Naive thymus-derived CD4-positive, alpha-beta T cell (primary cell): ENCODE results near the gene HNRNPF. TPM values are rescaled to one million over a fixed set of nuclear protein-coding genes. Genes with fewer than 3 reads are reported as not detected.

Experiments
- ATAC-seq: fragments of 150-1000 bp; cut with Tn5 transposase; 2 replicates; pipeline ENCODE4 v1.10.0; 2021; ENCODE audit warnings: mild to moderate bottlenecking, moderate library complexity
- CTCF ChIA-PET: fragments of 350-600 bp; sonication (Branson Sonifier 250); formaldehyde crosslinking; loops from one replicate; lab custom pipeline; 2021; ENCODE audit warnings: antibody characterized with exemption; lab: Charles Lee
- POLR2A ChIA-PET: fragments of 350-600 bp; sonication (Branson Sonifier 250); formaldehyde crosslinking; loops from one replicate; lab custom pipeline; 2021; ENCODE audit warnings: antibody characterized with exemption, inconsistent platforms; lab: Charles Lee
- DNase-seq, 9 donors: peaks; one replicate each; pipeline versions ENCODE4 v3.0.0 to v3.0.0-alpha.2; 2020 to 2022; ENCODE audit warnings: mixed read lengths in 1 of 9
- H3K27ac ChIP-seq: one replicate; pipeline ENCODE4 v1.7.0; 2013; ENCODE audit warnings: mild to moderate bottlenecking, low read depth, low read length, moderate library complexity
- H3K27me3 ChIP-seq, 2 donors: one replicate each; pipeline ENCODE4 v1.7.0; 2013; ENCODE audit warnings: low read length in 2 of 2, mild to moderate bottlenecking in 2 of 2, moderate library complexity in 2 of 2; ENCODE audit not compliant: control insufficient read depth in 2 of 2, insufficient read depth in 2 of 2
- H3K36me3 ChIP-seq, 3 experiments: 1 replicate in 2 of 3; 2 replicates in 1 of 3; pipeline ENCODE4 v1.7.0; 2013; ENCODE audit warnings: low read length in 3 of 3, mild to moderate bottlenecking in 3 of 3, moderate library complexity in 1 of 3; ENCODE audit not compliant: insufficient read depth in 3 of 3, control insufficient read depth in 2 of 3
- H3K4me1 ChIP-seq, 2 donors: one replicate each; pipeline ENCODE4 v1.7.0; 2013; ENCODE audit warnings: low read length in 2 of 2, mild to moderate bottlenecking in 2 of 2, moderate library complexity in 1 of 2; ENCODE audit not compliant: control insufficient read depth in 2 of 2, insufficient read depth in 2 of 2
- H3K4me3 ChIP-seq: 2 replicates; pipeline ENCODE4 v1.7.0; 2013; ENCODE audit warnings: mild to moderate bottlenecking, low read length
- H3K9me3 ChIP-seq, 3 experiments: 1 replicate in 2 of 3; 2 replicates in 1 of 3; pipeline ENCODE4 v1.7.0; 2013; ENCODE audit warnings: low read length in 3 of 3; ENCODE audit not compliant: control insufficient read depth in 2 of 3
- H3K27ac Mint-ChIP-seq, 9 donors: one replicate each; pipeline ENCODE4 v1.8.0; 2020 to 2022; ENCODE audit warnings: mixed read lengths in 9 of 9, mild to moderate bottlenecking in 8 of 9, moderate library complexity in 5 of 9, inconsistent platforms in 2 of 9
- H3K27me3 Mint-ChIP-seq, 5 donors: one replicate each; pipeline ENCODE4 v1.8.0; 2021 to 2022; ENCODE audit warnings: mixed read lengths in 5 of 5, mild to moderate bottlenecking in 1 of 5
- H3K36me3 Mint-ChIP-seq, 5 donors: one replicate each; pipeline ENCODE4 v1.8.0; 2020 to 2022; ENCODE audit warnings: mixed read lengths in 5 of 5, mild to moderate bottlenecking in 3 of 5, inconsistent platforms in 1 of 5
- H3K4me1 Mint-ChIP-seq, 7 donors: one replicate each; pipeline ENCODE4 v1.8.0; 2020 to 2022; ENCODE audit warnings: mixed read lengths in 7 of 7, mild to moderate bottlenecking in 3 of 7, inconsistent platforms in 1 of 7
- H3K4me3 Mint-ChIP-seq, 10 donors: one replicate each; pipeline ENCODE4 v1.8.0; 2020 to 2022; ENCODE audit warnings: mild to moderate bottlenecking in 10 of 10, mixed read lengths in 10 of 10, moderate library complexity in 6 of 10, inconsistent platforms in 2 of 10
- H3K9me3 Mint-ChIP-seq, 11 donors: one replicate each; pipeline ENCODE4 v1.8.0; 2020 to 2022; ENCODE audit warnings: mixed read lengths in 11 of 11, mild to moderate bottlenecking in 4 of 11, inconsistent platforms in 1 of 11, moderate library complexity in 1 of 11
- intact Hi-C, 2 donors: fragments of 100-400 bp; cut with micrococcal nuclease; formaldehyde crosslinking; loops; one replicate each; pipeline ENCODE4 v1.15.1; 2023
- polyA plus RNA-seq, 2 donors: library from polyadenylated mRNA; unstranded; fragments of 300-500 nt; fragmentation: Illumina TruSeq; gene quantifications; one replicate each; pipeline ENCODE4 v1.2.3, GENCODE V29; 2021
- total RNA-seq, 6 experiments: library from RNA in 5 of 6; stranded (reverse) in 5 of 6; gene quantifications; 1 replicate in 5 of 6; 2 replicates in 1 of 6; pipeline ENCODE4 v1.2.3 and lab custom pipeline; 2021 to 2026

Gene HNRNPF
- total and polyA plus RNA-seq, 7 experiments from 2014 or later, result 88.1 to 449 (median 173) TPM

DNA sequence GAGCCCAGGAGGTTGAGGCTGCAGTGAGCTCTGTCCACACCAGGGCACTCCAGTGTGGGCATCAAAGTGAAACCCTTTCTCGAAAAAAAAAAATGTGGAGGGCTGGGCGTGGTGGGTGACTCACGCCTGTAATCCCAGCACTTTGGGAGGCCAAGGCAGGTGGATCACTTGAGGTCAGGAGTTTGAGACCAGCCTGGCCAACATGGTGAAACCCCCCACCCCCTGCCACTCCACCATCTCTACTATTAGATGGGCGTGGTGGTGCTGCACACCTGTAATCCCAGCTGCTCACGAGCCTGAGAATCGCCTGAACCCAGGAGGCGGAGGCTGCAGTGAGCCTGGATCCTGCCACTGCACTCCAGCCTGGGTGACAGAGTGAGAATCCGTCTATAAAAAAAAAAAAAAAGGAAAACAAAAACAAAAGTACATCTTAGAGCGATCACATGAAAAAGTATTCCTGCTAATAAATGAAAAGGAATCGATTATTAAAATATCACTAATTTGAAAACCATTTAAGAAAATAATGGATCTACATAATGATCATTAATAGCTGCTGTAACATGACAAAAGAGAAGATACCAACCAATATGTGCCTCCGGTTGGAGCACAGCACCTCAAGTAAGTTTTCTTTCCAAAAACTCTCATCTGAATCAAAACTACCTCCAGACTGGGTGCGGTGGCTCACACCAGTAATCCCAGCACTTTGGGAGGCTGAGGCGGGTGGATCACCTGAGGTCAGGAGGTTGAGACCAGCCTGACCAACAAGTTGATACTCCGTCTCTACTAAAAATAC lies 4.9 kb downstream of the HNRNPF start:
- intact Hi-C loops, result loop anchor here (5.0 to 10.0 kb wide), 2 partner anchors 102 to 619 kb away; partner anchors contain the start of gene BMS1 (in 1 of the 2)
- Mint-ChIP-seq H3K27ac (peak overlapping the region; percentile 84 to 98 (median 88)), H3K4me1 (peaks cover 56 to 73% (median 64%) of the 10 kb centered on the region in 7 donors), H3K9me3 (peaks cover 0 to 5% (median 0%) of the 10 kb centered on the region in 11 donors), H3K27me3 (peaks cover 0 to 2% (median 0%) of the 10 kb centered on the region in 5 donors), H3K36me3 (peaks cover 0 to 41% (median 16%) of the 10 kb centered on the region in 5 donors), H3K4me3 (peak overlapping the region; percentile 82 to 99 (median 90))
- DNase-seq, result no peak
- Histone ChIP-seq H3K4me3 (peak overlapping the region; percentile 99), H3K27me3 (no peaks in the 10 kb centered on the region), H3K4me1 (peaks cover 58 to 65% of the 10 kb centered on the region in 2 donors), H3K9me3 (no peaks in the 10 kb centered on the region), H3K36me3 (peaks cover 0 to 5% (median 0%) of the 10 kb centered on the region in 3 experiments), H3K27ac (peak overlapping the region; percentile 100)
- no peak for ATAC-seq
- ChIA-PET CTCF (no interaction called here), POLR2A (interaction anchor here (0.6 to 3.1 kb wide), 4 partner anchors 10 to 20 kb away, joined by 3 to 14 read pairs (median 3); no protein-coding TSS in a partner anchor)

- intact Hi-C loops, result loop anchor here (5.0 to 10.0 kb wide), 2 partner anchors 101 to 618 kb away; partner anchors contain the start of gene BMS1 (in 1 of the 2)
- H3K27ac ChIP-seq, result peak overlapping the region; percentile 100
- H3K36me3 Mint-ChIP-seq, result peaks cover 0 to 37% (median 16%) of the 10 kb centered on the region in 5 donors
- H3K27ac Mint-ChIP-seq, result peak overlapping the region; percentile 34 to 98 (median 77)
- H3K27me3 ChIP-seq, result no peaks in the 10 kb centered on the region
- peaks cover 63 to 84% (median 67%) of the 10 kb centered on the region in 7 donors for H3K4me1 Mint-ChIP-seq
- H3K4me3 Mint-ChIP-seq, result peak overlapping the region; percentile 7 to 97 (median 72)
- no peaks in the 10 kb centered on the region for H3K9me3 ChIP-seq
- peaks cover 0 to 5% (median 0%) of the 10 kb centered on the region in 11 donors for H3K9me3 Mint-ChIP-seq
- no peak for ATAC-seq
- POLR2A ChIA-PET, result interaction anchor here (3.1 kb wide), 1 partner anchor 17 kb away, joined by 14 read pairs; no protein-coding TSS in a partner anchor
- H3K4me3 ChIP-seq, result peak overlapping the region; percentile 5
- CTCF ChIA-PET, result interaction anchor here (0.6 kb wide), 1 partner anchor 112 kb away, joined by 3 read pairs; no protein-coding TSS in a partner anchor
- peaks cover 0 to 5% (median 0%) of the 10 kb centered on the region in 3 experiments for H3K36me3 ChIP-seq
- DNase-seq, result no peak
- H3K27me3 Mint-ChIP-seq, result peaks cover 0 to 2% (median 0%) of the 10 kb centered on the region in 5 donors
- H3K4me1 ChIP-seq, result peaks cover 69 to 76% of the 10 kb centered on the region in 2 donors
These were observed 6.0 kb downstream of the HNRNPF start for GRCh38 chr10:43402880-43403452.

- no peak for ATAC-seq
- Mint-ChIP-seq H3K4me3 (peak overlapping the region; percentile 0 to 97 (median 72)), H3K27me3 (no peaks in the 10 kb centered on the region), H3K9me3 (peaks cover 0 to 6% (median 0%) of the 10 kb centered on the region in 11 donors), H3K36me3 (peaks cover 0 to 39% (median 16%) of the 10 kb centered on the region in 5 donors), H3K27ac (peak overlapping the region; percentile 6 to 98 (median 74)), H3K4me1 (peaks cover 67 to 92% (median 73%) of the 10 kb centered on the region in 7 donors)
- H3K27ac ChIP-seq, result peak overlapping the region; percentile 100
- peaks cover 0 to under 1% (median 0%) of the 10 kb centered on the region in 3 experiments for H3K36me3 ChIP-seq
- H3K9me3 ChIP-seq, result no peaks in the 10 kb centered on the region
- H3K4me1 ChIP-seq, result peaks cover 75 to 79% of the 10 kb centered on the region in 2 donors
- no peak for DNase-seq
- no peak overlapping the region for H3K4me3 ChIP-seq
- CTCF ChIA-PET, result no interaction called here
- H3K27me3 ChIP-seq, result no peaks in the 10 kb centered on the region
- intact Hi-C loops, result loop anchor here (5.0 to 10.0 kb wide), 2 partner anchors 100 to 617 kb away; partner anchors contain the start of gene BMS1 (in 1 of the 2)
- POLR2A ChIA-PET, result no interaction called here
These were observed 6.8 kb downstream of the HNRNPF start for GRCh38 chr10:43402176-43402575.

DNA sequence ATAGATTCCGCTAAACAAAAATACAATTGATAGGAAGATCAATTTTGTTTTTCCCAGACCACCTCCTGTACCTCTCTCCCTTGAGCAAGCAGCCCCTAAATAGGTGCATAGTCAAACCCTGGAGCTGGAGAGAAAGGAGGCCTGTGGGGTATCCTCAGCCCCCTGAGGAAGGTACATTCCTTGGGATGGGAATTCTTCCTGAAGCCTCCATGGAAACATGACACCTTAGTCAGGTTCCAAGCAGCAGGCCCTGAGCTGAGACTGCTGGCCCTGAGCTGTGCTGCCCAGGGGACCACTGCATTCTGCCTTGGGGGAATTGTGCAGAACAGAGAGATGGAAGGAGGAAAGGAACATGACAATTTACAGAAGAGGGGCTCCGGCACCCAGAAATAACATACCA lies 7.4 kb downstream of the HNRNPF start:
- Histone ChIP-seq H3K27ac (peak overlapping the region; percentile 100), H3K4me1 (peaks cover 75 to 79% of the 10 kb centered on the region in 2 donors), H3K9me3 (no peaks in the 10 kb centered on the region), H3K27me3 (no peaks in the 10 kb centered on the region), H3K36me3 (no peaks in the 10 kb centered on the region), H3K4me3 (peak overlapping the region; percentile 4)
- peak overlapping the region; percentile 25 to 98 (median 74) for H3K27ac Mint-ChIP-seq
- H3K9me3 Mint-ChIP-seq, result peaks cover 0 to 6% (median 0%) of the 10 kb centered on the region in 11 donors
- ATAC-seq (no peak), DNase-seq (no peak)
- H3K27me3 Mint-ChIP-seq, result no peaks in the 10 kb centered on the region
- ChIA-PET POLR2A (interaction anchor here (0.7 to 1.4 kb wide), 3 partner anchors 10 to 275 kb away, joined by 3 to 4 read pairs (median 3); no protein-coding TSS in a partner anchor), CTCF (no interaction called here)
- H3K4me3 Mint-ChIP-seq, result peak overlapping the region; percentile 6 to 97 (median 72)
- peaks cover 0 to 40% (median 16%) of the 10 kb centered on the region in 5 donors for H3K36me3 Mint-ChIP-seq
- intact Hi-C loops, result loop anchor here (5.0 to 10.0 kb wide), 2 partner anchors 99 to 617 kb away; partner anchors contain the start of gene BMS1 (in 1 of the 2)
- peaks cover 67 to 94% (median 74%) of the 10 kb centered on the region in 7 donors for H3K4me1 Mint-ChIP-seq

DNA sequence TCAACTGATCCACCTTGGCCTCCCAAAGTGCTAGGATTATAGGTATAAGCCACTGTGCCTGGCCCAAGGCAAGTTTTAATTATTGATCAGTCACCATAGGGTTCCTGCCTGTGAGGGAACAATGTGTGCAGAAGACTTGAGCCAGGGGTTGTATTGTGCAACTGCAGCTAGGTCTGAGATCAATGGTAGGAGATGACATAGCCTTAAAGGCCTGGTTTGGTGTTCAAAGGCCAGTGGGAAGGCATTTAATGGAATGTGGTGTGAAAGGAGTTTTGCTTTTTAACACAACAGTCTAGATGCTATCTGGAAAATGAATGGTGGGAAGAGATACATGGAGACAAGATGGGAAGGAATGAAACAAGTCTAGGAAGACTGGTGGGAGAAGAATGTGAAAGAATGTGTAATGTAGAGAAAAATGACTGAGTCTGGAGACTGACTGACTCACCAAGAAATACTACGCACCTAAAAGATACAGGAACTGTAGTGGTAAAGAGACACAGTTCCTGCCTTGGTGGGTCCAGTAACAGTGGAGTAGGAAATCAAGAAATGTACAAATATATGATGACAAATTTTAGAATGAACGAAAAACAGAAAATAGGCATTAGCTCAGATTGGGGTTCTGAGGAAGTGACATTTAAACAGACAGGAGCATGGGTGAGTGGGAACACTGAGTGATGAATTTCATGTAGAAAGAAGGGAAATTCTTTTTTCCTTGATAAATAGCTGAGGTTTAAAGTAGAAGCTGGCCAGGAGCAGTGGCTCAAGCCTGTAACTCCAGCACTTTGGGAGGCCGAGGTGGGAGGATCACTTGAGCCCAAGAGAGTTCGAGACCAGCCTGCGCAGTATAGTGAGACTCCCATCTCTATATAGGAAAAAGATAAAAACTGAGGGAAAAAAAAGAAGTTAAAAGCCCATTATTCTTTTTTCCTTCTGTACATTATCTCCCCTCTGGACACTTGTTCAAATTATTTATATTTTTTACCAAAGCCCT lies 9.4 kb downstream of the HNRNPF start:
- Mint-ChIP-seq H3K27ac (peak overlapping the region; percentile 87 to 99 (median 96)), H3K36me3 (peaks cover 0 to 50% (median 22%) of the 10 kb centered on the region in 5 donors), H3K4me3 (peak overlapping the region; percentile 51 to 100 (median 73)), H3K27me3 (no peaks in the 10 kb centered on the region), H3K4me1 (peaks cover 73 to 96% (median 86%) of the 10 kb centered on the region in 7 donors), H3K9me3 (peaks cover 0 to 7% (median 0%) of the 10 kb centered on the region in 11 donors)
- H3K27ac ChIP-seq, result peak overlapping the region; percentile 89
- peak overlapping the region; percentile 24 for H3K4me3 ChIP-seq
- ATAC-seq (no peak), DNase-seq (no peak)
- H3K36me3 ChIP-seq, result peaks cover 0 to 10% (median 2%) of the 10 kb centered on the region in 3 experiments
- no peaks in the 10 kb centered on the region for H3K27me3 ChIP-seq
- intact Hi-C loops, result loop anchor here (5.0 to 10.0 kb wide), 5 partner anchors 97 to 617 kb away; partner anchors contain the start of genes BMS1 (in 2 of the 2) and ZNF32 (in 1 of the 2)
- ChIA-PET CTCF (interaction anchor here (0.8 to 1.8 kb wide), 2 partner anchors 15 to 54 kb away, joined by 3 to 4 read pairs; no protein-coding TSS in a partner anchor), POLR2A (interaction anchor here (0.5 to 2.6 kb wide), 4 partner anchors 8 to 763 kb away, joined by 4 to 11 read pairs (median 8); partner anchors contain the start of genes HNRNPF and ZNF487)
- peaks cover 79 to 82% of the 10 kb centered on the region in 2 donors for H3K4me1 ChIP-seq
- no peaks in the 10 kb centered on the region for H3K9me3 ChIP-seq
